Mucosa of descending colon (tissue), 3 donors: Measurements from ENCODE around the gene SERINC5. TPM values are rescaled to one million over a fixed set of nuclear protein-coding genes. Genes with fewer than 3 reads are reported as not detected.
"Not testable (repeated sequence)": the region's sequence is repeated elsewhere in the genome, so short reads cannot be mapped to it uniquely, and the experiment has no call there.

ENCODE experiments used
- ATAC-seq: fragments of 200-7000 bp; cut with Tn5 transposase; one replicate; pipeline ENCODE4 v1.9.1; 2020; ENCODE audit warnings: mild to moderate bottlenecking, moderate library complexity
- DNase-seq, 3 donors: peaks; one replicate each; pipeline ENCODE4 v3.0.0-alpha.2; 2020
- H3K36me3 ChIP-seq: fragments of 200-600 bp; one replicate; pipeline ENCODE4 v1.8.0; 2021; ENCODE audit warnings: low read depth, mild to moderate bottlenecking
- H3K4me1 ChIP-seq: fragments of 200-600 bp; one replicate; pipeline ENCODE4 v1.8.0; 2021; ENCODE audit warnings: low read depth, mild to moderate bottlenecking
- H3K4me3 ChIP-seq: fragments of 200-600 bp; one replicate; pipeline ENCODE4 v1.8.0; 2021; ENCODE audit warnings: mild to moderate bottlenecking
- H3K9me3 ChIP-seq: fragments of 200-600 bp; one replicate; pipeline ENCODE4 v1.8.0; 2021; ENCODE audit warnings: mild to moderate bottlenecking
- intact Hi-C, 2 donors: fragments of 100-400 bp; cut with DNase I in 1 of 2; cut with micrococcal nuclease in 1 of 2; formaldehyde crosslinking; loops; one replicate each; pipeline versions ENCODE4 v1.11.0 to v1.11.1; 2022; cut with DNase I, micrococcal nuclease
- total RNA-seq, 3 donors: library from RNA; stranded (reverse); fragmentation: NEBNext Ultra II Directional in 2 of 3; extraction: Animal tissue kit (Norgen Biotek cat#: 25700) in 2 of 3; gene quantifications; one replicate each; pipeline versions ENCODE4 v1.2.1 to v1.2.4, GENCODE V29; 2021 to 2023
- TF ChIP-seq, protein P1 (sequence below): fragments of 200-600 bp; IDR thresholded peaks from one replicate; pipeline ENCODE4 v1.8.0; 2022; ENCODE audit warnings: antibody characterized with exemption, mild to moderate bottlenecking
- donor health status: DM: no; HTN: no; CAD: no; lungs with moderate emphysema.
- donor health status: DM: no; HTN: no; CAD: no.
- donor health status: DM: no; HTN: yes; CAD: no.

Gene SERINC5
- total RNA-seq, 3 donors from 2014 or later: 66.6 to 153 (median 126) TPM

DNA sequence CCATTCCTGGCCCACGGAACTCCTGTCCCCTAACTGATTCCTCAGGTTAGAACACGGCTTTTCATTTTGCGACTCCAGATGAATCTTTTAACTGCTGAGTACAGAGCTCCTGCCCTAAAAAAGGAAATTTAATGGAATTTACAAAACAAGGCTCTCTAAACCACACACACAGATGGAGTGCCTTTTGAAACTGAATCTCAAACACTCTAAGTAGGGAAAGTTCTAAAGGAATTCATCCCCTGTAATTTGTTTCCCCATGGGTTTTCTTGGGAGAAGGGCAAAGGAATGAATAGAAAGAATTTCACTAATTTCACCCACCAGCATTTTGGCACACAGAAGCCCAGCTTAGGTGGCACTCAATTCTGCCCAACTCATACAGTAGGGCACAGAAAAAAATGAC, 114.2 kb downstream of the SERINC5 start:
- no peak overlapping the region for H3K4me3 ChIP-seq
- DNase-seq: no peak
- intact Hi-C loops: no loop called here
- ATAC-seq: no peak
- no peaks in the 10 kb centered on the region for H3K36me3 ChIP-seq
- peaks cover 5% of the 10 kb centered on the region for H3K4me1 ChIP-seq
- H3K9me3 ChIP-seq: no peaks in the 10 kb centered on the region
- TF ChIP-seq, protein P1, sequence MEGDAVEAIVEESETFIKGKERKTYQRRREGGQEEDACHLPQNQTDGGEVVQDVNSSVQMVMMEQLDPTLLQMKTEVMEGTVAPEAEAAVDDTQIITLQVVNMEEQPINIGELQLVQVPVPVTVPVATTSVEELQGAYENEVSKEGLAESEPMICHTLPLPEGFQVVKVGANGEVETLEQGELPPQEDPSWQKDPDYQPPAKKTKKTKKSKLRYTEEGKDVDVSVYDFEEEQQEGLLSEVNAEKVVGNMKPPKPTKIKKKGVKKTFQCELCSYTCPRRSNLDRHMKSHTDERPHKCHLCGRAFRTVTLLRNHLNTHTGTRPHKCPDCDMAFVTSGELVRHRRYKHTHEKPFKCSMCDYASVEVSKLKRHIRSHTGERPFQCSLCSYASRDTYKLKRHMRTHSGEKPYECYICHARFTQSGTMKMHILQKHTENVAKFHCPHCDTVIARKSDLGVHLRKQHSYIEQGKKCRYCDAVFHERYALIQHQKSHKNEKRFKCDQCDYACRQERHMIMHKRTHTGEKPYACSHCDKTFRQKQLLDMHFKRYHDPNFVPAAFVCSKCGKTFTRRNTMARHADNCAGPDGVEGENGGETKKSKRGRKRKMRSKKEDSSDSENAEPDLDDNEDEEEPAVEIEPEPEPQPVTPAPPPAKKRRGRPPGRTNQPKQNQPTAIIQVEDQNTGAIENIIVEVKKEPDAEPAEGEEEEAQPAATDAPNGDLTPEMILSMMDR: no peak

DNA sequence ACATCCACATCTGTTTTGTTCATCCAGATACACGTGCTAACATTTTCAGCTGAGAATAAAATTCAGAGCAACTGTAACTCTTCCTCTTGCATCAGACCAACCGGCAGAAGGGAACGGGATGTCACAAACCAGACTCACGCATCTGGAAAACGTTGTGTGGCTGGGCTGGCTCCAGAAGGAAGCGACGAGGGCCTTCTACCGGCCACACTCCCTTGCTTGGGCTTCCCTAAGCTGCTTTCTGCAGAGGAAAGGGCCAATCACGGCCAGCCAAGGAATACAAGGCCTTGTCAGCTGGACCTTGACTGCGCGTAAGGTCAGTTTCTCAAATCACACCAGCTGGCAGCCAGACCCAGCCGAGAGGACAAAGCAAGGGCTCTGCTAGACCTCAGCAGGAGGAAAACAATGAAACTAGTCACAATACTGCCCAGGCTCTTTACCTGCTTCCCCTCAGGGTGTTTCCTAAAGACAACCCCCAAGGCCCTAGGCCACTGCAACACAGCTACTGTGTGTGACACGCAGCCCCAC, 114.6 kb downstream of the SERINC5 start:
- Histone ChIP-seq H3K4me3 (no peak overlapping the region), H3K4me1 (peaks cover 5% of the 10 kb centered on the region), H3K9me3 (no peaks in the 10 kb centered on the region), H3K36me3 (no peaks in the 10 kb centered on the region)
- DNase-seq (peak; percentile 50 to 69 (median 57)), ATAC-seq (peak; percentile 39)
- TF ChIP-seq, protein P1: no peak
- intact Hi-C loops: no loop called here

DNA sequence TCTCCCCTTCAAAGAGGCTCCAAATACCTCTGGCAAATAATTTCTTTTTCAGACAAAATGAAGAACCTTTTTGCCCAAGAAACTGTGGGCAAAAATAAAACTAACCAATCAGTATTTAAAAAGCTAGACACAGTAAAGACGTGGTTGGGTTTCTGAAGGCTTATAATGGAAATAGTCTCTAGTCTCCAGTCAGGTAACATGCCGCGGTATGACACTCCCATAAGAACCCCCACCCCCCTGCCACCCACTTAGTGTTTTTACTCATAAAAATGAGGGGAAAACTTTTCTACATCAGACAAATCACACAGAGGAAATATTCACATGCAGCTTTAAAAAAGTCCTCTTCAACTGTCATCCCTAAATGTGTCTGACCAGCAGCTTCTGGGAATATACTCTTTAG, 115.4 kb downstream of the SERINC5 start:
- ATAC-seq (no peak), DNase-seq (no peak)
- H3K4me1 ChIP-seq: peaks cover 5% of the 10 kb centered on the region
- H3K9me3 ChIP-seq: no peaks in the 10 kb centered on the region
- H3K36me3 ChIP-seq: no peaks in the 10 kb centered on the region
- intact Hi-C loops: no loop called here
- TF ChIP-seq, protein P1: no peak
- H3K4me3 ChIP-seq: no peak overlapping the region

DNA sequence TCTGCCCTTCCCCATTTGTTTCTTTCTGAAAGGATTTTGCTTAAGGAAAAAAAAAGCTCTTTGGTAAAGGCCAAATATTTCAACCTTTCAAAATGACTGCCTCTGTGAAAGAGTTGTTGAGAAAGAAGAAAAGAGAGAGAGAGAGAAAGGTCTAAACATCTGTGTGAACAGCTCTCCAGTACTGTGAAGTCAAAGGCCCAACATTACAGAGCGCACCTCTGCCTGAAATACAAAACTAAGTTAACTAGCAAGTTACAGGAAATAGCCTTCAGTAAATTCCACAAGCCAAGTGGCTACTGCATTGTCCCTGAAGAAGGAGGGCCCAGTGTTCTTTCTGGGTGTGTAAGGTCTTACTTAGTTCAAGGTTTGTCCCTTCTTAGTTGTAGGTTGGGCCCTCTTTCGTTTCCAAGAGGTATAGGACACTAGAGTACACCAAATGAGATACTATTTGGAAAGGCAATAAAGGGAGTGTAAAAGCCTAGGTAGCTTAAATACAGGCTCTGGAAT, 116.3 kb downstream of the SERINC5 start:
- Histone ChIP-seq H3K9me3 (no peaks in the 10 kb centered on the region), H3K4me3 (no peak overlapping the region), H3K4me1 (peaks cover 5% of the 10 kb centered on the region), H3K36me3 (no peaks in the 10 kb centered on the region)
- DNase-seq (peak in 1 of 3 donors; percentile 49), ATAC-seq (peak; percentile 90)
- intact Hi-C loops: no loop called here
- TF ChIP-seq, protein P1: no peak

DNA sequence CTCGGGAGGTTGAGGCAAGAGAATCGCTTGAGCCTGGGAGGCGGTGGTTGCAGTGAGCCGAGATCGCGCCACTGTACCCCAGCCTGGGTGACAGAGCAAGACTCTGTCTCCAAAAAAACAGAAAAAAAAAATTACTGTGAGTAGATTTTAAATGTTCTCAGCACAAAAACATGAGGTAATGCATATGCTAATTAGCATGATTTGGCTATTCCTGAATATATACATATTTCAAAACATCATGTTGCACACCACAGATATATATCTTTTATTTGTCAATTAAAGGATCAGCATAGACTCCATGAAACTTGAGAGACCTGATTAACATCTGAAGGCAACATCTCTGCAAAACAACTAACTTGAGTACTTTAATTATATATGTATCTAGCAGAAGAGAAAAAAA, 117.4 kb downstream of the SERINC5 start:
- intact Hi-C loops: no loop called here
- Histone ChIP-seq H3K9me3 (no peaks in the 10 kb centered on the region), H3K36me3 (no peaks in the 10 kb centered on the region), H3K4me3 (no peak overlapping the region), H3K4me1 (peaks cover 5% of the 10 kb centered on the region)
- no peak for DNase-seq
- TF ChIP-seq, protein P1: no peak
- ATAC-seq: no peak

DNA sequence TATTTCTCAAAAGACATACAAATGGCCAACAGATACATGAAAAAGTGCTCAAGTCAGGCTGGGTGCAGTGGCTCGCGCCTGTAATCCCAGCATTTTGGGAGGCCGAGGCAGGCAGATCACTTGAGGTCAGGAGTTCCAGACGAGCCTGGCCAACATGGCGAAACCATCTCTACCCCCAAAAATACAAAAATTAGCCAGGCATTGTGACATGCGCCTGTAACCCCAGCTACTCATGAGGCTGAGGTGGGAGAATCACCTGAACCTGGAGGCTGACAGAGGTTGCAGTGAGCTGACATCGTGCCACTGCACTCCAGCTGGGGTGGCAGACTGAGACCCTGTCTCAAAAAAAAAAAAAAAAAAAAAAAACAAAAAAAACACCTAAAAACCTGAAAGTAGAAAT, 119.0 kb downstream of the SERINC5 start:
- H3K36me3 ChIP-seq, H3K9me3 ChIP-seq, H3K4me1 ChIP-seq, ATAC-seq, intact Hi-C loops, H3K4me3 ChIP-seq, DNase-seq: not testable (repeated sequence)
